ENCODE results near the gene ACSBG1.

Gene ACSBG1

DNA sequence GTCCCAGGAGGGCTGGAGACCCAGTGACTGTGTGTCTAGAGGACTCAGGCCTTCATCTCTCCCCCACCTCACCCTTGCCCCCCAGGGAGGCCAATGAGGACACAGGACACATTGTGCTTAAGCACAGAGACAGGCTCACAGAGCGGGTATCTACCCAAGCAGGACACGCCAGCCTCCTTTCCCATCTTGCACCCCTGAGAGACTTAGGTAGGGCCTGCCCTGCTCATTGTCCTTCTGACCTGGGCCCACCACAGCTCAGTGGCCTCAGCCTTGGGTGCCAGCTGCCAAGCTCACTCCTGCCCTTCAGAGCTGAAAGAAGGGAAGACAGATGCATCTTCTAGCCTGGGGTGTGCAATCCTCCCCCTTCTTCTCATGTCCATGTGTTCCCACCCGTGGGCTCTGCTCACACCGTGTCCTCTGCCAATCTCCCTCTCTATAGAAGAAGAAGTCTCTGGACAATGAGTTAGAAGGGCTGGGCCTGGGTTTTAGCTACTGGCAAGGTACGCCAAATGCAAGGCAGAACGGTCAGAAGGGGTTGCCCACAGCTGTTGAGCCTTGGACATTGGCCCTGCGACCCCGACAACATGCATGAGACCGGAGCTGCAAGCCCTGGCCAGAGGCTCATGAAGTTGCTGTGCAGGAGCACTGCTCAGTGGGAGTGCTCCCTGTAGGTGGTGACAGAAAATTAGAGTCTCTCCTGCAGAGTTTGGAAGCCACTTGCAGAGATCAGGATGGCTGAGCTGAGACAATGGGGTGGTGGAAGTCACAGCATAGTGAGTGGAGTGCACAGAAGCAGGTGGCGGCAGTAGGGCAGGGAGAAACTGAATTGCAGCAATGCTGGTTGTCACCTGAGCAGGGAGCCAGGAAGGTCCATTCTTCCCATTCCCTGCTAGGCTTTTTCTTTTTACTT is 32.8 kb downstream of the ACSBG1 start:
- DNase-seq, result no peak

DNA sequence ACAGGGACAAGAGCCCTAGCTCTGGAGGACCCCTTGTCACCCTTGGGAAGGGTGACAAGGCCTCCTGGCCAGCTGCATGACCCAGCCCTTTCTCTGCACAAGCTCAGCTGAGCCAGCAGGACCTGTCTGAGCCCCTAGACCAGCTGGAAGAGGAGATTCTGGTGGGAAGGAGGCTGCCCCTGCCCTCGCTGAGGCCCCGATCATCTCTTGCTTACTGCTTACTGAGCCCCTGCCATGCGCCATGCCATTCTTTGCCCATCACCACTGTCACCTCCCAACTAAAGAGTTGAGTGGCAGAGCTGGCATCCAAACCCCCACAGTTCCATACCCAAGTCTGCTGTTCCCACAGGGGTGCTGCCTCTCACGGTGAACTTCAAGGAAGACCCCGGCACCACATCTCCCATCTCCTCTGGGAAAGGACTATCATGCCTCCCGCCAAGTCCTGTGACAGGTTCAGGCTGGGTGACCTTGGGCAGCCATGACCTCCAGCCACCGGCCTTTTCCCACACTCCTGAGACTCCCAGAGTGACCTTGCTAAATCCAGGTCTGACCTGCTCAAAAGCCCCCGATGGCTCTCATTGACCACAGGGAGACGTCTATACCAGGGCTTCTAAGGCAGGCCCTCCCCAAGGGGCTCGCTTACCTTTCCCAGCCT is 34.0 kb downstream of the ACSBG1 start:
- DNase-seq, result no peak

DNA sequence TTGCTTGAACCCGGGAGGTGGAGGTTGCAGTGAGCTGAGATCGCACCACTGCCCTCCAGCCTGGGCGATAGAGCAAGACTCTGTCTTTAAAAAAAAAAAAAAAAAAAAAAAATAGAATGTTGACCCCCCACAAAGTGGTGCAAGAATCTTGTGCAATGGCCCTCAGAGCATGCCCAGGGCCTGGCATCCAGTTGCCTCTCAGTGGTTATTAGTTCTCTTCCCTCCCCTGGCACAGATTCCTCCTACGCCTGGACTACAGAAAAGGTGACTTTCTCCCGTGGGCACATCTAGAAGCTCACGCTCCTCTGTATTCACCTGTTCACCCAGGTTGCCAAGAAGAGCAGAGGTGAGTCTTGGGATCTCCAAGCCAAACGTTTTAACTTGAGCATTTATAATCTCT is 36.7 kb downstream of the ACSBG1 start:
- no peak for DNase-seq

DNA sequence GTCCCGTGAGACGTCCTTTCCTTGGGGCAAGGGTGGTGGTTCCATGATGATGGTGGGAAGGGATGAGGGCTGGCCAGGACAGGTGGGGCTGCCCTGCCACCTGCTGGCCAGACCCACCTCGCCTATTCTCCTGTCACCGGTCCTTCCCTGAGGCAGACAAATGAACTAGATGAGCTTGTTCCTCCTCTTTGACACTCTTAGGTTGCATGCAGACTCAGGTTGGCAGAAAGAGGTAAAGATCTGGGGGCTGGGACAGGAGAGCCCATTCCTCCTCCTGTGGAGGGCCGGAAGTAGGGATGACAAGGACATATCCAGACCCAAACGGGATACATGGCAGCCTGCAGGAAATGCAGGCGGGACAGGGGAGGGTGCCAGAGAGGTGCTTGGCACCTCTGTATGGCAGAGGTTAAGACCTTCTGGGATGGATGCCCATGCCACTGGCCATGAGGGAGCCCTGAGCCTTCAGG is 38.6 kb downstream of the ACSBG1 start:
- DNase-seq, result peak; percentile 56

DNA sequence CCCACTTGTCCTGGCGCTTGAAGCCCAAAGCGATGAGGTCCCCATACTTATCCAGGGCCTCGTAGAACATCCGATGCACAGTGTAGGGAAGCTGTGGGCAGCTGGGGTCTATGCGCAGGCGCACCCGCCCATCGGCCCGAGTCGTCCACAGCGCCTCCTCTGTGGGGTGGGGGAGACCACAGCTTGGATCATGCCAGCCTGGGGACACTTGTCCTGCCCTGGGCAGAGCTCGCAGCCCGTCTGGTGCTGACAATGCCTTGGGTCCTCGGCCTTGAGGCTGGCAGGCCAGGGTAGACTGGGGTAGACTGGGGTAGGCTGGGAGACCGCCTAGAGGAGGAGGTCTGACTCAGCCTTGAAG is 39.8 kb downstream of the ACSBG1 start:
- DNase-seq, result no peak

DNA sequence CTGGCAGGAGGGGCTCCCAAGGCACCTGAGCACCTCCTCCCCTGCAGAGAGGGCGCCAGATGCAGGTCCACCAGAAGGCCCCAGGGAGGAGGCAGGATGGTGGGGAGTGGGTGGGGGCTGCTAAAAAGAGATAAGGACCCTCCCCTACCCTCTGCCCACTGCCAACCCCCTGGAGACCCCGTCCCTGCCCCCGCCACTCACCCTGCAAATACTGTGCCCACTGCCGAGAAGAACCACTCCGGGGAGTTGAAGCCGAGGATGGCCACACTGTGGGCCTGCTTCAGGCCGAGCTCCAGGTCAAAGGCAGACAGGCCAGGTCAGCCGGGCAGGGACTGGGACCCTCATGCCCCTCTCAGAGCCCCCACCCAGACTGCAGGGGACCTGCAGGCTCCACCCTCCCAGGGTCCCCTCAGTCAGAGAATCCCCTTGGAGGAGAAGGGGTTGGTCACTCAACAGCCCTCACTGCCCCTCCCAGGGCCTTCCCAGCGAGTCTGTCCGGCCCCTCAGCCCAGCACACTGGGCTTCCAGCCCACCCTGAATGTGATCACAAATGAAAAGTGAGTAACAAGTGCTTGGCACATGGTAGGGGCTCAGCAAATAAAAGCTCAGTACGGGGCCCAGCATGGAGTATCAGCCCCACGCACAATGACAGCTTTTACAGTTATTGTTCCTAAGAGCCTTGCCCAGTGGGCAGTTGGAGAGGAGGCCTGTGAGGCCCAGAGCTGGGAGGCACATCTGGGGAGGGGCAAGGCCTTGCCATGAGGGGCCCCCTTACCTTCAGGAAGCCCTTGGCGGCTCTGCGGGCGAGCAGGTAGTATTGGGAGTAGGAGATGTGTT is 40.4 kb downstream of the ACSBG1 start:
- DNase-seq, result no peak

DNA sequence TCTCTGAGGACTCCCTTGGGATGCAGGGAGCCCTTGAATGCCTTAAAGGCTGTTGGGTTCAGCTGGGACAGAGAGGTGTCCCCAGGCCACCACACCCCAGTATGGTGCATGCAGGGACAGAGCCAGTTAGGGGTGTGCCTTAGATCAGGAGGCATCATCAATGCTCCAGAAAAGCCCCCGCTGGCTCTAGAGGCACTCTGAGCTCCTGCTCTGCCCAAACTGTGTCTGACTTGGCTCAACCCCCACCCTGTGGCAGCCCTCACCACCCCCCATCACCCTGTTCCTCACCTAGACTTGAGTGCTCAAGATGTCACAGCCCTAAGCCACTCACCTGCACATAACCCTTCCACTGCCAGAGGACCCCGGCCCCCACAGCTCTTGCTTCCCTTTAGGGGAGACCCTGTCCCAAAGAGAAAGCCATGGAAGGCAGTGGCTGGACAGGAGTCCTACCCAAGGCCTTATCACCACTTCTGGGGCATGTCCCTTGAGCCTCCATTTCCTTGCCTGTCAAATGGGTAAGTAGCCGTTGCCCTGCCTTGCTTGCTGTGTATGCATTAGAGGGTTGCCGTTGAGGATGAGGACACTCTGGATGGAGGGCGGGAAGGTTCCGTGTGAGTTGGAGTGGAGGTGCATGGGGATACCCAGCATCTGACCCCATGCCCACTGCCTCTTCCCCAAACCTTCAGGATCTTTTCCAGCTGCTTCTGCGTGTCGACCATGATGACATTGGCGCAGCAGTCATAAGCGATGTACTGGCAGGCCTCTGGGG is 41.4 kb downstream of the ACSBG1 start:
- DNase-seq, result no peak

DNA sequence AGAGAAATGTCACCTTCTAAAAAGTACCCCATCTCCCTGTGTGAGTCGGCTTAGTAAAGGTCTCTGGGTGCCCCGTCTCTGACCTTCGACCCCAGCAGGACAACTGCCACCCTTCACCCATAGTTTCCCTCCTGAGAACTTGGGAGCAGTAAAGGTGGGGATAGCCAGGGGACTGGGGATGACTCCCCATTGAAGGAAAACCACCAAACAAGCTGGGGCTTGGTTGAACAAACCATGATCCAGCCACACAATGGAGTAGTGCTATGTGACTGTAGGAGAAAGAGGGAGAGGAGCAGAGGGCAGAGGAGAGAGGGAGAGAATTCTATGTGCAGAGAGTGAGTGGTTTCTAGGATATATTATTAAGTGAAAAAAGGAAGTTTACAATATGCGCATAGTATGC is 51.5 kb downstream of the ACSBG1 start:
- no peak for DNase-seq

DNA sequence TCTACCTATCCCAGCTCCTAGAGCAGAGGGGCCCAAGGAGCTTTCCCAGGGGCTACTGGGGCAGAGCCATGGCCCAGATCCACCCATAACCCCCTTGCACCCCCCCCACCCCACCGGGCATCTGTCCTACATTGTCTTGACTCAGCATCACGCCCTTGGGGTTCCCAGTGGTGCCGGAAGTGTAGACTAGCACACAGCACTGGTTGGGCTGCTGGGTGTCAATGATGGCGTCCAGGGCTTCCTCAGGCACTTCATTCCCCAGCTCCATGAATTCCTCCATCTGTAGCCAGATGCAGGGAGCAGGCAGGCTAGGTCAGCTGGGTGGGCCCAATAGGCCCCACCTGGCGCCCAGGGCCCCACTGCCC is 52.0 kb downstream of the ACSBG1 start:
- DNase-seq, result no peak

DNA sequence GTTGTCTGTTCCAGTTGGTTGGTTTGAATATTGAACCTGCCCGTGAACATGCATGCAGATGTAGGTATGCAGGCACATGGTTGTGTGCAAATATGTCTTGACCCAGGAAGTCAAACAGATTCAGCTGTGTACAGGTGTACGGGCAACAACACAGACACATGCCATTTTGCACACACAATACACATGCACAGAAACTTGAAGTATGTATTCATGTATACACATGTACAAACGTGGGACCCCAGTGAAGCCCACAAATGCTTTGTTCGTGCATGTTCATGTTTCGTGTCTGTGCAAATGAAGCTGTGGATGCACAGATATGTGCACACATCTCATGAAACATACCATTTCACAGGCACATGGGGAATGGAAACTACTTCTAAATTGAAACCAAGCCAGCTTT is 54.5 kb downstream of the ACSBG1 start:
- DNase-seq, result no peak

DNA sequence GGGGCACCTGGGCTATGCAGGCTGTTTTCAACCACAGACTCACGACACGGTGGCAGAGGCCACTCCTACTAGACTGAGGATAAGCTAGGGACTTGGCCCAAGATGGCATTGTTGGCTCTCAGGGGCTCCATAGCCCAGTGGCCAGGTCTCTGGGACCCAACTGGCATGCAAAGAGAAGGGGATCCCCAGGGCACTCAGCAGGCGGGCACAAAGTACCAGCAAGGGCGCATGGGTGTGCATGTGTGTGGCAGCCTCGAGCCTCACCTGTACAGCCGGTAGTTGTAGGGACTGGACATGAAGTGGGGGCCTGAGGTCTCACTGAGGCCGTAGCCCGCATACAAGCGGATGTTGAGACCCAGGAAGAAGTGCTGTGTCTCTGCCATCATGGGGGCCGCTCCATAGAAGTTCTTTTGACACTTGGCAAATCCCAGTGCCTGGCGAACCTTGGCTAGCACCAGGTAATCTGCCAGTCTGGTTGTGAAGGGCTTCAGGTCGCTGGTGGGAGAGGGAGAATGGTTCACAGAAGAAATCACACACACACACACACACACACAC is 55.0 kb downstream of the ACSBG1 start:
- DNase-seq, result no peak

DNA sequence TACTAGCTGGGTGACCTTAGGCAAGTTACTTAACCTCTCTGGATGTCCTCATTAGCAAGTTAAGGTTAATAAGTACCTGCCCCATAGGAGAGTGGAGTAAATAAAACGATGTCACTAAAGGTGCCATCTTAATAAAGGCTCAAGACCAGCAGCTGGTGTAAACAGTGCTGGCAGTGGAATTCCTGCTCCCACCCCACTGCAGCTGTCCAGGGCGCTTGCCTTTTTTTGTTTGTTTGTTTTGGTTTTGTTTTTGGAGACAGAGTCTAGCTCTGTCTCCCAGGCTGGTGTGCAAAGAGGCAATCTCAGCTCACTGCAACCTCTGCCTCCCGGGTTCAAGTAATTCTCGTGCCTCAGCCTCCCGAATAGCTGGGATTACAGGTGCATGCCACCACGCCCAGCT is 56.3 kb downstream of the ACSBG1 start:
- DNase-seq, result no peak

DNA sequence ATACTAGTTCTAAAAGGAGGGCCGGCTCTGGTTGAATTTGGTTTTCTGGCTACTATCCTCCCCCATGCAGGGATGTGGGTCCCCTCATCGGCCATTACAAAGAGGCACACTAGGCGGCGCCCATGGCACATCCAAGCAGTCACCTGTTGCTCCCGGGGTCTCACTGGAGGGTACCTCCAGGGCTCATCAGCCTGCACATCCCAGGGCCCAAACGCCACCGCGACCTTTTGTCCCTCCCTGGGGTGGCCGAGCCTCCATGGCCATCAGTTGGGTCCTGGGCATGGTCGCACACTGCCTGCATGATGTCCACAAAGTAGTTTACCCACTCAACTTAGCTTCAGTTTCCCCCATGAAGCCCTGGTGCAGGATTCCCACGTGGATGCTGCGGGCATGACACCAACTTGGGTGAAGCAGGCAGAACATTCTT is 56.9 kb downstream of the ACSBG1 start:
- peak; percentile 48 for DNase-seq

DNA sequence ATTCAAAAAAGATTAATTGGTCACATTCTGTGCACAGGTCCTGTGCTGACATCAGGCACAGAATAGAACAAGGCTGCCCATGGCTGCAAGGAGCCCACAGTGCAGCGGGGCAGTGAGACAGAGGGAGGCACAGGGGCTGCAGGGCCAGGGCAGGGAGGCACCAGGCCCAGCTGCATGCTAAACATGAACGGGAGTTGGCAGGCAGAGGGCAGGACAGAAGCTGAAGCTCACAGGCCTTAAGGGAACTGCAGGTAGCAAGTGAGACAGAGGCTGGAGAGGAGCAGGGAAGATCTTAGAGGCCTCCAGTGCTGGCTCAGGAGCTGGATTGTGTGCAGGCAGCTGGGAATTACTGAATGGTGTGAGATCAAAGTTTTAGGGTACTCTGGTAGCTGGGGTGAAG is 59.0 kb downstream of the ACSBG1 start:
- no peak for DNase-seq

DNA sequence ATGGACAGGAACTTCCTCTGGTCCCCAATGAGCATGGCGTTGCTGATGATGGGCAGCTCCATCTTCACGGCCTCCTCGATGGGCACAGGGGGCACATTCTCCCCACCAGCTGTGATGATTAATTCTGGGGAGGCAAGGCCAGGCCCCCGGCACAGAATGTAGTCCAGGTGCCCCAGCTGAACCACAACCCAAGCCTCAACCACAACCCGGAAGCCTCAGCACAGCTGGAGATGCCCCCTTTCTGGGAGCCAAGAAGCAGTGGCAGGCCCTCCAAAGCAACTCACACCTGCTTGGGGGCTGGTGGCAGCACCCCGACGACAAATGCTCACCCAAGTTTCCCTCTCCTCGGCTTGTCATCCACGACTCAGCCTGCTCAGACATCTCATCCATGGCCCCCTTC is 60.0 kb downstream of the ACSBG1 start:
- no peak for DNase-seq

DNA sequence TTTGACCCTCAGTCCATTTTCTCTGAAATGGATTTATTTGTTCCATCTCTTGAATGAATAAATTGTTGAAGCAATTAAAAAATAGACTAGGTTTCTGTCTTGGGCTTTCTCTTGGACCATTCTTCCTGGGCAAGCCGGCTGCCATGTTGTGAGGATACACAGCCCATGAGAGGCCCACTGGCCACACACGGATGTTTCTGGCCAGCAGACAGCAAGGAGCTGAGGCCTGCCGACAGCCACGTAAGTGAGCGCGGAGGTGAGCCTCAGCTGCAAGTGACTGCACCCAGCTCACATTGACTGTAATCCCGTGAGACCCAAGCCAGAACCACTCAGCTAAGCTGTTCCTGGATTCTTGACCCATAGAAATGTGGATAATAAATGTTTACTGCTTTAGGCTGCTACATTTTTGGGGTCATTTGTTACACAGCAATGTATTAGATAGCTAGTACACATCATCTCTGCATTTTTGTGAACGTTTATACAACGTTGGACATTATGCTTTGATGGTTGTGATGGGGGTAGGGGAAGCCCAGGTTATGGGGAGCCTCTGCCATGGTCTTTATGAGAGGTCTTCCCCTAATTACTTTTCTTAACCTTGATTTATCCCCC is 62.4 kb downstream of the ACSBG1 start:
- no peak for DNase-seq

DNA sequence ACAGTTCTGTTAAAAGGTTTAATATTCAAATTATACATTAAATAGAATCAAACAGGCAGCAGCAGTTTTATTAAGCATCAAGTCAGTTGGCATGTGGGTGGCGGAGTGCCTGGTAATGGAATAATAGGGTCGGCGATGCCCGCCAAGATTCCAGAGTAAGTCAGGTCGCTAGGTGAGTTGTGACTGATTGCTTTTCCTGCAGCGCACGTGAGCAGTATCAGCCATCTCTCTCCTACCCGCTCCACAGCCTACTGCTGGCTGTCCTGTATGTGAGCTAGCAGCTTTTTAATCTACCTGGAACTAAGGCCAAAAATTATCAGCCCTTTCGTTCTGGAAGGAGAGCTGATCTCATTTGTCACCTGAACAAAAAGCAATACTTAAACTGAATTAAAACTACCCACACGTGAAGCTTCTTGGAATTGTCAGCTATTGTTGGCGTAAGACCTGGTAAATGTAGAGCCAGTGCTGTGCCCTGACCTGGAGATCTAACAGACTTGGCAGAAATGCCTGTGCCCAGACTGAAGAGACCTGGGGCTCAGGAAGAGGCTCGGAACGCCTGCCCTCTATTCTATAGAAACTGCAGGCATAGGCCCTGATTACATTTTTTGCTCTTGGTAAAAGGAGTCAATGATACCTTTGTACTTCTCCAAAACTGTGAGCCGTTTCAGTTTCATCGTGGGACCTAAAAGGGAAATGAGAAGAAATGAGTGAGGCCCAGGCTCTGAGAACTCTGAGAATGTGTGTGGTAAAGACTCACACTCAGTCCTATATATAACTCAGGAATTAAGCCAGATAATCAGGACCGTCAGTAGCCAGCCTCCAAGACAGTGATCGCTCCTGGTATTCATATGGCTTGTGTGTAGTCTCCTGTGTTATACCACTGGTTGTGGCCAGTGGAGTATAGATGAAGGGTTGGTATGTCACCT is 63.3 kb downstream of the ACSBG1 start:
- no peak for DNase-seq

DNA sequence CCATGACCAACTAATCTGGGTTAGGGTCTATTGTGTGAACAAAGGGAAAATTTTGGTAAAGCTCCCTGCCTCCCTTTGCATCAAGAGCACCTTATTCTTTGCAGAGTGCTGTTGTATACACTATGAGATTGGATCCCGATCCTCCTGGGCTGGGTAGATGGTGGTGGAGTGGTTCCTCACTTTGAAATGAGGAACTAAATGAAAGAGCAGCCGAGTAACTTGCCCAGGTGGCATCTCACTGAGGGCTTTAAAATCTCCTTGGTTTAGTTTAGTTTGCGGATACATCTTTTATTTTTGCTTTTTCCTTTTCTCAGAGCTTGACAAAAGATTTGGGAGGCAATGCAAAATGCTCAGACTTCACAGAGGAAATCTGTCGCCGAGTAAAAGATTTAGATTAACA is 65.8 kb downstream of the ACSBG1 start:
- DNase-seq, result no peak

DNA sequence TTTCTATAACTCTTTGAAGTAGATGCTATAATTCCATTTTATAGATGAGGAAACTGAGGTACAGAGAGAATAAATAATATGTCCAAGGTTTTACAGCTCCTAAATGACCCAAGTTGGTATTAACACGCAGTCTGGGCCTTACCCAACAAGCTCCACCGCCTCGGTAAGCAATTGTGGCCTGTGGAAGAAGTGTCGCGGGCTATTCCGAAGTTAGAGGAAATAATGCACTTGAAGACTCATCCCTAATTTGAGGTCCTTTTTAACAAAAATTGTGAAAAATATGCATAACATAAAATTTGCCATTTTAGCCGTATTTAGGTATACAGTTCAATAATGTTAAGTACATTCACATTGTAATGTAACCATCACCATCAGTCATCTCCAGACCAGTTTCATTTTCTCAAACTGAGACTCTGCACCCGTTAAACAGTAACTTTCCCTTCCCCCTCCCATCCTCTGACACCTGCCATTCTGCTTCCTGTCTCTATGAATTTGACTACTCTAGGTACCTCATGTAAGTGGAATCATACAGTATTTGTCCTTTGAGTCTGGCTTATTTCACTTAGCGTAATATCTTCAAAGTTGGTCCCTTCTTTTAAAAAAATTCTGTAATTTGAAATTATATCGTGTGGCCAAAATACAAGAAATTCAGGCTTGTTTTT is 67.0 kb downstream of the ACSBG1 start:
- DNase-seq, result no peak

DNA sequence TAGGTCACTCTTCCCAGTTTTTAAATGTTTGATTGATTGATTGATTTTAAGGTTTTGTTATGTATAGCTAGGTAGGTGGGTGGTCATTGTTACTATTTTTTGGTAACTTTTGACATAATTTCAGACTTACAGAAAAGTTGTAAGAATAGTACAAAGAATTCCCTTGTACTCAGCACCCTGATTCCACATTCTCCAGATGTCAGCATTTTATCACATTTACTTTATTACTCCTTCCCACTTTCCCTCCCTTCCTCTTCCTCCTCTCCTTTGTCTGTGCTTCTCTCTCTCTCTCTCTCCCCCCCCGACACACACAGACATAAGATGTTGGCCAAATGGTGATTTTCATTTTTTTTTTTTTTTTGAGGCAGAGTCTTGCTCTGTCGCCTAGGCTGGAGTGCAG is 70.4 kb downstream of the ACSBG1 start:
- DNase-seq, result no peak

Measured in stimulated activated CD4-positive, alpha-beta T cell treated with anti-CD3 and anti-CD28 coated beads, Interleukin-15, amount 100 ng/mL, for 24 hours (primary cell).